ENCODE measurements around the gene GAPDHS. TPM values are rescaled to one million over a fixed set of nuclear protein-coding genes. Genes with fewer than 3 reads are reported as not detected.

The GAPDHS gene
- polyA plus RNA-seq, 1 of the 3 experiments (the other 2 are of a cell fraction): not detected

GRCh38 chr19:35484252-35485036, 48.8 kb upstream of the GAPDHS start:
- DNase-seq: no peak
- H3K36me3 ChIP-seq (replicated peaks in 1 of 2; ENCODE audit: control insufficient read depth in 1 of 2, insufficient read depth in 2 of 2, low read length in 1 of 2): no peaks in the 10 kb centered on the region
- no peaks in the 10 kb centered on the region for H3K9me3 ChIP-seq
- no peak overlapping the region for H3K4me2 ChIP-seq
- H4K20me1 ChIP-seq (ENCODE audit: insufficient read depth): no peaks in the 10 kb centered on the region
- 15% methylated on average over 7 of the region's 7 CpGs for WGBS (ENCODE audit: low lambda C conversion rate)
- no peaks in the 10 kb centered on the region; a peak in 1 of 4 replicates for H3K4me1 ChIP-seq (ENCODE audit: control insufficient read depth in 1 of 2, insufficient read depth in 2 of 2, low read depth in 1 of 2, low read length in 1 of 2)
- peaks cover 59% of the 10 kb centered on the region for H3K27me3 ChIP-seq (ENCODE audit: insufficient read depth)
- H3K4me3 ChIP-seq (ENCODE audit: low read depth in 2 of 2, low read length in 1 of 2): no peak overlapping the region
- no peak overlapping the region for H3K27ac ChIP-seq (ENCODE audit: low read depth in 2 of 2, low read length in 1 of 2)
- CTCF ChIA-PET: interaction anchor here (1.0 to 4.5 kb wide), 2 partner anchors 11 to 131 kb away, joined by 5 to 40 read pairs; no protein-coding TSS in a partner anchor
- no peak for TF ChIP-seq GABPA (IDR thresholded peaks at IDR 0.05; ENCODE audit: low read depth)
- no peak for TF ChIP-seq POLR2AphosphoS5 (IDR thresholded peaks at IDR 0.05; ENCODE audit: low read depth, low read length)
- no peak for TF ChIP-seq SMC3 (IDR thresholded peaks at IDR 0.05; ENCODE audit: low read depth, low read length)
- TF ChIP-seq YY1 (IDR thresholded peaks at IDR 0.05; ENCODE audit: low read depth): no peak
- TF ChIP-seq, protein P1, sequence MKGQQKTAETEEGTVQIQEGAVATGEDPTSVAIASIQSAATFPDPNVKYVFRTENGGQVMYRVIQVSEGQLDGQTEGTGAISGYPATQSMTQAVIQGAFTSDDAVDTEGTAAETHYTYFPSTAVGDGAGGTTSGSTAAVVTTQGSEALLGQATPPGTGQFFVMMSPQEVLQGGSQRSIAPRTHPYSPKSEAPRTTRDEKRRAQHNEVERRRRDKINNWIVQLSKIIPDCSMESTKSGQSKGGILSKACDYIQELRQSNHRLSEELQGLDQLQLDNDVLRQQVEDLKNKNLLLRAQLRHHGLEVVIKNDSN (IDR thresholded peaks at IDR 0.05; ENCODE audit: borderline replicate concordance, low read depth): no peak
- no peak for TF ChIP-seq RXRA (IDR thresholded peaks at IDR 0.05; ENCODE audit: borderline replicate concordance, low read depth)
- no peak for TF ChIP-seq MXI1 (IDR thresholded peaks at IDR 0.05; ENCODE audit: low read depth, low read length)
- no peak for TF ChIP-seq ZBTB33 (IDR thresholded peaks at IDR 0.05; ENCODE audit: borderline replicate concordance, low read depth)
- TF ChIP-seq, protein P2, sequence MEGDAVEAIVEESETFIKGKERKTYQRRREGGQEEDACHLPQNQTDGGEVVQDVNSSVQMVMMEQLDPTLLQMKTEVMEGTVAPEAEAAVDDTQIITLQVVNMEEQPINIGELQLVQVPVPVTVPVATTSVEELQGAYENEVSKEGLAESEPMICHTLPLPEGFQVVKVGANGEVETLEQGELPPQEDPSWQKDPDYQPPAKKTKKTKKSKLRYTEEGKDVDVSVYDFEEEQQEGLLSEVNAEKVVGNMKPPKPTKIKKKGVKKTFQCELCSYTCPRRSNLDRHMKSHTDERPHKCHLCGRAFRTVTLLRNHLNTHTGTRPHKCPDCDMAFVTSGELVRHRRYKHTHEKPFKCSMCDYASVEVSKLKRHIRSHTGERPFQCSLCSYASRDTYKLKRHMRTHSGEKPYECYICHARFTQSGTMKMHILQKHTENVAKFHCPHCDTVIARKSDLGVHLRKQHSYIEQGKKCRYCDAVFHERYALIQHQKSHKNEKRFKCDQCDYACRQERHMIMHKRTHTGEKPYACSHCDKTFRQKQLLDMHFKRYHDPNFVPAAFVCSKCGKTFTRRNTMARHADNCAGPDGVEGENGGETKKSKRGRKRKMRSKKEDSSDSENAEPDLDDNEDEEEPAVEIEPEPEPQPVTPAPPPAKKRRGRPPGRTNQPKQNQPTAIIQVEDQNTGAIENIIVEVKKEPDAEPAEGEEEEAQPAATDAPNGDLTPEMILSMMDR (IDR thresholded peaks at IDR 0.05): no peak
- no peak for TF ChIP-seq REST (IDR thresholded peaks at IDR 0.05; ENCODE audit: low read depth, low read length)
- TF ChIP-seq JUND (IDR thresholded peaks at IDR 0.05): no peak
- no peak for TF ChIP-seq TCF12 (IDR thresholded peaks at IDR 0.05)
- no peak for TF ChIP-seq FOXJ3 (CRISPR knock-in tag; IDR thresholded peaks at IDR 0.05)
- no peak for TF ChIP-seq GATA2 (CRISPR knock-in tag; IDR thresholded peaks at IDR 0.05)
- no peak for TF ChIP-seq TAF1 (IDR thresholded peaks at IDR 0.05; ENCODE audit: borderline replicate concordance, low read depth, low read length)
- TF ChIP-seq PBX3 (IDR thresholded peaks at IDR 0.05): no peak
- TF ChIP-seq RFX5 (IDR thresholded peaks at IDR 0.05; ENCODE audit: low read length): no peak
- TF ChIP-seq FOSL2 (IDR thresholded peaks at IDR 0.05; ENCODE audit: borderline replicate concordance, low read depth): no peak
- POLR2A ChIA-PET: no interaction called here
- no peak overlapping the region for H2AFZ ChIP-seq (ENCODE audit: low read depth)
- H3K79me2 ChIP-seq (ENCODE audit: insufficient read depth): no peaks in the 10 kb centered on the region
- no peak overlapping the region for H3K9ac ChIP-seq
- H3F3A ChIP-seq (replicated peaks; ENCODE audit: insufficient read depth): no peaks in the 10 kb centered on the region
- no peaks in the 10 kb centered on the region for H3K9me2 ChIP-seq
